Neural progenitor cell (in vitro differentiated cells): ENCODE data around the gene ZBTB12.

Experiments used
- CTCF ChIP-seq: fragments of 200-600 bp; sonication (generic); IDR thresholded peaks from 2 replicates; pipeline ENCODE4 v1.5.1; 2017; ENCODE audit warnings: antibody characterized with exemption, mild to moderate bottlenecking
- EZH2 ChIP-seq: fragments of 200-600 bp; sonication (generic); IDR thresholded peaks from 2 replicates; pipeline ENCODE4 v1.6.1; 2017; ENCODE audit warnings: antibody characterized with exemption, mild to moderate bottlenecking, moderate library complexity
- EZH2phosphoT487 ChIP-seq: fragments of 200-600 bp; sonication (generic); IDR thresholded peaks from 2 replicates; pipeline ENCODE4 v1.6.1; 2017; ENCODE audit warnings: antibody characterized with exemption

- no peak for TF ChIP-seq CTCF
- no peak for TF ChIP-seq EZH2
- TF ChIP-seq EZH2phosphoT487 = no peak
Observed at GRCh38 chr6:31871046-31871659, 30.7 kb downstream of the ZBTB12 start.
